ENCODE results near the gene DCLK2.
"Not testable (repeated sequence)": the region's sequence is repeated elsewhere in the genome, so short reads cannot be mapped to it uniquely, and the experiment has no call there.

Gene DCLK2

GRCh38 chr4:150152766-150153165, 74.5 kb downstream of the DCLK2 start:
- no peak for DNase-seq (ENCODE audit: low spot score)

- no peak for DNase-seq (ENCODE audit: low spot score)
Observed at GRCh38 chr4:150155391-150155790, 77.1 kb downstream of the DCLK2 start.

DNA sequence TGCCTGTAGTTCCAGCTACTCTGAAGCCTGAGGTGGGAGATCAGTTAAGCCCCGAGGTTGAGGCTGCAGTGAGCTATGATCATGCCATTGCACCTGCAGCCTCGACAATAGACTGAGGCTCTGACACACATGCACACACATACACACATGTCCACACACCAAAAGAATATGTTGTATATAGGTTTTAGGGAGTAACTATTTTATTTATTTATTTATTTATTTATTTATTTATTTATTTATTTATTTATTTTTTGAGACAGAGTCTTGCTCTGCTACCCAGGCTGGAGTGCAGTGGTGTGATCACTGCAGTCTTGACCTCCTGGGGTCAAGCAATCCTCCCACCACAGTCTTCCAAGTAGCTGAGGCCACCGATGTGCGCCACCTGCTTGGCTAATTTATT, 78.3 kb downstream of the DCLK2 start:
- DNase-seq (ENCODE audit: low spot score), result no peak

DNA sequence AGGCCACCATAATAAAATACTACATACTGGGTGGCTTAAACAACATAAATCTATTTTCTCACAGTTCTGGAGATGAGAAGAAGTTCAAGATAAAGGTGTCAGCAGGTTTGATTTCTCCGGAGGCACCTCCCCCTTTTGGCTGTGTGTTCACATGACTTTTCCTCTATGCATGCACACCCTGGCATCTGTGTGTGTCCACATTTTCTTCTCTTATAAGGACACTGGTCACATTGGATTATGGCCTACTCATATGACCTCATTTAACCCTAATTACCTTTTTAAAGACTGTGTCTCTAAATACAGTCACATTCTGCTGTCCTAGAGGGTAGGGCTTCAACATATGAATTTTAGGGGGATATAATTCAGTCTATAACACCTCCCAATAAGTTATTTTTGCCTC, 79.8 kb downstream of the DCLK2 start:
- no peak for DNase-seq (ENCODE audit: low spot score)

DNA sequence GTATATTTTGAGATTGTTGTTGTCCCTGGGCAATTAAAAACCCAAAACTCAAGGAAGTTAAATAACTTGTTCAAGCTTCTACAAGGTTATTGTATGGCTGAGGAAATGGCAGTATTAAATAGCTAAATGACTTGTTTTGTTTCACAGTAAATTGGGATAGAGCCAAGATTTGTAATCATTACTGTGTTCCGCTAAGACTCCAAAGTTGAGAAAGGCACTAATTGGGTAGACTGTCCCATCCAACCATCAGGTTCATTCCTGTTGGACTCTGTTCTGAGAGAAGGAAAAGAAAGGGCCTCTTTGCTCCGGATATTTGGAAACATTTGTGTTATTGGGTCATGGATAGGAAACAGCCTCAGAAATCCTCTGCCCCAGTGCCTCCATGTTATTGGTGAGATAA, 82.2 kb downstream of the DCLK2 start:
- no peak for DNase-seq (ENCODE audit: low spot score)

GRCh38 chr4:150161109-150161508, 82.9 kb downstream of the DCLK2 start:
- DNase-seq (ENCODE audit: low spot score), result no peak

DNA sequence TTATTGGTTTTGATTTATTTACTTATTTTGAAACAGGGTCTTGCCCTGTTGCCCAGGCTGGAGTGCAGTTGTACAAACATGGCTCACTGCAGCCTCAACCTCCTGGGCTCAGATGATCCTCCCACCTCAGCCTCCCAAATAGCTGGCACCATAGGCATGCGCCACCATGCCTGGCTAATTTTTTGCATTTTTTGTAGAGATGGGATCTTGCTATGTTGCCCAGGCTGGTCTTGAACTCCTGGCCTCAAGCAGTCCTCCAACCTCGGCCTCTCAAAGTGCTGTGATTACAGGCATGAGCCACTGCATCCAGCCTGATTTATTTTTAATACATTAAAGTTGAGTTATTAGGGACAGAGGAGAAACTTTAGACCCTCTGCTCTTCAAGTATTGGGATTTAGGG, 83.8 kb downstream of the DCLK2 start:
- not testable (repeated sequence) for DNase-seq (ENCODE audit: low spot score)

GRCh38 chr4:150164055-150164454, 85.8 kb downstream of the DCLK2 start:
- no peak for DNase-seq (ENCODE audit: low spot score)

GRCh38 chr4:150164956-150165629, 86.8 kb downstream of the DCLK2 start:
- no peak for DNase-seq (ENCODE audit: low spot score)

DNA sequence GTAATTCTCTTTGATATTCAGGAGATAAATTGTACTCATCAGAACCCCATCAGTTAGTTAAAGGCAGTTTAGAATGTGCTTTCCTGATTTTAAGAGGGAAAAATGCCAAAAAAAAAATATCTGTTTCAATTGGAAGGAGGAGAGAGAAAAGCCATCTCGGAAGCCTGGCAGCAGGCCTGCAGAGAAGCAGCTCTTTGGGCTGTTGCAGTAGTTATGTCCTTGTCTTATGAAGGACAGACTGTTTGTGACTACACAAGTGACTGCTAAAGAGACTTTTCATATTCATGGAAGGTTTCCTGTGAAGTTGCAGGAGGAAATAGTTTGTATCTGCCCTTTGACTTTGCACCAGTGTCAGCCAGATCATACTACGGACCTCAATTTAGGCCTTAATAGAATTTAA, 88.8 kb downstream of the DCLK2 start:
- no peak for DNase-seq (ENCODE audit: low spot score)

GRCh38 chr4:150173432-150173861, 95.2 kb downstream of the DCLK2 start:
- DNase-seq (ENCODE audit: low spot score), result no peak

GRCh38 chr4:150173982-150174398, 95.7 kb downstream of the DCLK2 start:
- DNase-seq (ENCODE audit: low spot score), result no peak

DNA sequence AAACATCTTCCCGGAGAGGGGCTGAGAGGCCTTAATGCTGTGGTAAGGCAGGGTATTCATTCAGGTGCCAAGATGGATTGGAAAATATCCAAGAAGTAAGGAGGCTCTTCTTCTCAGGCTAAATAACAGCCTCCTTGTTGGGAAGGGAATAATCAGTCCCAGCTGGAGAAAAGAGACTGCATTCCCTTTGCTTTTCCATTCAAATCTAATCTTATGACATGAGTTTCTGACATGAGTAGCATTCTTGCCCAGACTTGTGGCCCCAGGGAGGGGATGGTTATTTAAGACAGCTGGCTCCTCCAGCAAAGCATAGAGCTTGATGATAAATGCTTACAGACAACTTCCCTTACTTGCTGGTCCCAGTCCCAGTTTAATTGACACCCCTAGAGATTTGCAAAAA, 98.3 kb downstream of the DCLK2 start:
- DNase-seq (ENCODE audit: low spot score), result no peak

DNA sequence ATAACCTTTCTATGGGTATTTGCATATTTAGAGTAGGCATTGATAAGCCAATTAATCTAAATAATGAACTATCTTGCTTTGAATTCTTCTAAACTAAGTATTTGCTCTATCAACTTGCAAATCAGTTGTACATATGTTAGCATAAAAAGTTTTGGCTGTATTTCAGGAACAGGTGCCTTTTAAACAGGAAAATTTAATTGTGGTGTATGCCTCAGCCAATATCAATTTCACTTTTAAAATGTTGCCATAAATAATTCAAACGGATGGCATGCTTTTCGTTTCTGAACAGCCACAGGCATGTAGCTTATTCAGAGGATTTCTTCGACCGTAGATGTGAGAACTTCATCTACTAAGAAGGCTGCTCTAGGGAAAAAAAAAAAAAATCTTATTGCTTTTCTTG, 99.9 kb downstream of the DCLK2 start:
- DNase-seq (ENCODE audit: low spot score), result no peak

DNA sequence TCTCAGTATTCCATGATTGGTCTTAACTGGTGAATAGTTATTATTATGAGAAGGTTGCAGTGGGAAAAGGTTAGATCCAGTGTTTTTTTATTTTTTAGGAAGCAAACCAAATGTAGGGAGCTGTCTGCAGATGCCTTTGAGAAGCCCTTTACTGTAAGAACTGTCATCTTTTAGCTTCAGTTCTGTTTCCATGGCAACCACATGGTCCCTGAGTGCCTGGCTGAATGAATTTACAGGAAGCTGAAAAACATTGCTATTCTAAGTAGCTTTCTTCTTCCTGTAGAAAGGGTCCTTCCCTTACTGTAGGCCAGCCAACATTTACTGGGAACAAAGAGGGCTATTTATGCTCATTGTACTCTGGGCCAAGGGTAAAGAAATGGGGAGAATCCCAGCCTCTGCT, 103.3 kb downstream of the DCLK2 start:
- DNase-seq (ENCODE audit: low spot score), result peak; percentile 19

- DNase-seq (ENCODE audit: low spot score), result no peak
Observed at GRCh38 chr4:150182794-150183193, 104.5 kb downstream of the DCLK2 start.

GRCh38 chr4:150185033-150185432, 106.8 kb downstream of the DCLK2 start:
- DNase-seq (ENCODE audit: low spot score), result not testable (repeated sequence)

DNA sequence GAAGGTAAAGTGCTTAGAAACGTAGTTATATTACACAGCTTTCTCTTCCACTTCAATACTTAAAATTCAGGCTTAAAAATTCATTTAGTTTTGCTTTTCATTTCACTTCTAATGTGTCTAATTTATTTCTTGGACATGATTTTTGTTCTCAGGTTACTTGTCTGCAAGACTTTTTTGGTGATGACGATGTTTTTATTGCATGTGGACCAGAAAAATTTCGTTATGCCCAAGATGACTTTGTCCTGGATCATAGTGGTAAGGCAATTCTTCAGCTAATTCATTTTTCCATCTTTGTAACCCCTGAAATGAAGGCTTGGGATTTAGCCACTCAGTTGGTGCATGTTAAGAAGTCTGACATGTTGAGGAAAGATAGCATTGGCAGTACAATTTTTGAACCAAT, 114.7 kb downstream of the DCLK2 start:
- no peak for DNase-seq (ENCODE audit: low spot score)

GRCh38 chr4:150197256-150197655, 119.0 kb downstream of the DCLK2 start:
- DNase-seq (ENCODE audit: low spot score), result not testable (repeated sequence)

DNA sequence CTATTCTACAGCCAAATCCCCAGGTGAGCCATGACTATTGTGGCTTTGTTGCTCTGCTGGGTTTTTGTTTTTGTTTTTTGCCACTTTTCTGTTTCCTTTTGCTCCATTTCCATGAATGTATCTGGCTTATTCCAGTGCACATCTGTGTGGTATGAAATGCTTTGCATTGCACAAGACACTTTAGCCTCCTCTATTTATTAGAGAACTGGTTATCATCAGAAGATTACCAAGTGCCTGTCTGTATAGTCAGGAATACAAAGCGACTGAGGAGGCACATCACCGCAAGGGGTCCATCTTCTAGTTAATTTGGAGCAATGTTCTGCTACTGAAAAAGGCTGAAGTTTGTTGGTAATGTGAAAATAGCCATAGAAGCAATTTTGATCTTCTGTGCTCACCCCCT, 120.8 kb downstream of the DCLK2 start:
- no peak for DNase-seq (ENCODE audit: low spot score)

GRCh38 chr4:150205016-150205415, 126.8 kb downstream of the DCLK2 start:
- no peak for DNase-seq (ENCODE audit: low spot score)

GRCh38 chr4:150206265-150206664, 128.0 kb downstream of the DCLK2 start:
- DNase-seq (ENCODE audit: low spot score), result no peak

DNA sequence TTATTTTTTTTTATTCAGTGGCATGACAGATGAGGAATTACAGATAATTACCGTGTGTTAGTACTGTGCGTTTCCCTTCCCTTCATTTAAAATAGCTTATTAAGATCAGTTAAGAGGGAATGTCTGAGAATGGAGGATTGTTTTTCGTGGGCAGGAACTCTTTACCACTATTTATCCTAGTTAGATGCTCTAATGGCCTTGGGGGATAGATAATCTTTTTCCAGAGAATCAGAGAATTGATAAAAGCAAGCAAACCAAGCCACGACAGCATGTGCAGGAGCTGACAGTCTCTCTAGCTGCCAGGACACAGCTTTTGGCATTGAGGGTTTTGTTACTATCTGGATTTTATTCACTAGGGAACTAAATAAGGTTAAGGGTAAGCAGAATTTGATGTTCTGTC, 128.7 kb downstream of the DCLK2 start:
- DNase-seq (ENCODE audit: low spot score), result no peak

GRCh38 chr4:150207871-150208270, 129.6 kb downstream of the DCLK2 start:
- no peak for DNase-seq (ENCODE audit: low spot score)
